GM19452 (cell line): Measurements from ENCODE around the gene MTCL1.

Source experiments
- ATAC-seq: cut with Tn5 transposase; IDR thresholded peaks from one replicate; pipeline ENCODE4 v1.9.1; 2021; ENCODE audit not compliant: unreplicated experiment

The MTCL1 gene

GRCh38 chr18:8788503-8789429 lies 83.4 kb downstream of the MTCL1 start:
- ATAC-seq: no peak

GRCh38 chr18:8791171-8791651 lies 85.9 kb downstream of the MTCL1 start:
- no peak for ATAC-seq

GRCh38 chr18:8792688-8793316 lies 87.4 kb downstream of the MTCL1 start:
- no peak for ATAC-seq

GRCh38 chr18:8793445-8794155 lies 88.2 kb downstream of the MTCL1 start:
- ATAC-seq: no peak

GRCh38 chr18:8794156-8794933 lies 89.0 kb downstream of the MTCL1 start:
- no peak for ATAC-seq

- ATAC-seq: no peak
Measured at GRCh38 chr18:8794934-8795280, 89.6 kb downstream of the MTCL1 start.

GRCh38 chr18:8795586-8796325 lies 90.4 kb downstream of the MTCL1 start:
- no peak for ATAC-seq

GRCh38 chr18:8797206-8797605 lies 91.8 kb downstream of the MTCL1 start:
- ATAC-seq: no peak

GRCh38 chr18:8799001-8799400 lies 93.6 kb downstream of the MTCL1 start:
- ATAC-seq: no peak

GRCh38 chr18:8799596-8800441 lies 94.5 kb downstream of the MTCL1 start:
- ATAC-seq: no peak

GRCh38 chr18:8800445-8800844 lies 95.1 kb downstream of the MTCL1 start:
- ATAC-seq: no peak

- ATAC-seq: no peak
Measured at GRCh38 chr18:8800876-8801262, 95.5 kb downstream of the MTCL1 start.

- ATAC-seq: no peak
Measured at GRCh38 chr18:8801263-8801901, 96.0 kb downstream of the MTCL1 start.

GRCh38 chr18:8802017-8802672 lies 96.8 kb downstream of the MTCL1 start:
- ATAC-seq: no peak

- no peak for ATAC-seq
Measured at GRCh38 chr18:8803063-8803795, 97.9 kb downstream of the MTCL1 start.

- ATAC-seq: no peak
Measured at GRCh38 chr18:8803957-8804356, 98.6 kb downstream of the MTCL1 start.

- no peak for ATAC-seq
Measured at GRCh38 chr18:8805552-8805951, 100.2 kb downstream of the MTCL1 start.
